Measurements from ENCODE around the gene MRPS6.

The MRPS6 gene

DNA sequence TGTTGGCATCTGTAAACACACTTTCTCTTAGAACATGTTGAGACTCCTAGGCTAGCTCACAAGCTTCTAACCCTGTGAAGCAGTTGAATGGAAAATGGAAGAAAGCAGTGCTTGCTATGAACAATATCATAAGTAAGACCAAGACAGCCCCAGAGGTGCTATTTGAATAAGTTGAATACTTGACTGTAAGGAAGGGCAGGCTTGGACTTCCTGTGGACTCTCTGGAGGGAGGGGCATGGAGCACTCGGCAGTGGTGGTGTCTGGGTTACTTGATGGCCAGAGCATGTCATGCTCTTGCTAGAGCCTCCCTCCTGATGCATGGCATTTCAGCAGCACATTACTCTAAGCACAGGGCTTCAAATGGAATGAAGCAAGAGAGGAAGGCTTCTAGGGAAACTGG is 60.0 kb downstream of the MRPS6 start:
- H3K36me3 ChIP-seq (ENCODE audit: control insufficient read depth, insufficient read depth, low read length), result peaks cover 12% of the 10 kb centered on the region
- H3K4me1 ChIP-seq (ENCODE audit: control insufficient read depth, insufficient read depth, low read length), result peaks cover 39% of the 10 kb centered on the region
- H3K27ac ChIP-seq (ENCODE audit: low read depth, low read length), result no peak overlapping the region
- H3K27me3 ChIP-seq (ENCODE audit: control insufficient read depth, insufficient read depth, low read length), result no peaks in the 10 kb centered on the region
- H3K9ac ChIP-seq (ENCODE audit: low read depth, low read length), result no peak overlapping the region
- peaks cover 3% of the 10 kb centered on the region; the same call in 1 of the 2 replicates for H3K9me3 ChIP-seq (ENCODE audit: control insufficient read depth, insufficient read depth, low read length)
- H3K4me3 ChIP-seq (ENCODE audit: low read depth, low read length), result no peak overlapping the region

DNA sequence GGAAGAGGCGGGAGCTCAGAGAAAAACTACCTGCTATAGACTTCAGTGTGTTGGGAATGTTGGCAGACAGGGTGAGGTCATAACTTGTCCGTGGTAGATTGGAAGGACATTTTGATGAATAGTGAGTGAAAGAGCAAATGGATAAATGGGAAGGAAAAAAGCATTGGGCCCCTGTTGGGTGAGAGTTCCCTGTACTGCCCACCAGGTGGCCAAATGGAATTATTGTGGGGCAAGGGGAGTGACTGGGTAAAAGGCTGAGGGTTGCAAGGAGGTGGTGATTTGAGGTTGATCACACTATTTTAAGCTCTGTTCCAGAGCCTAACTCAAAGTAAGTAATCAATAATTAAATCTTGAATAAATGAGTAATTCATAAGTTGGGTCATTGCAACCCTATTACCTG is 60.4 kb downstream of the MRPS6 start:
- no peaks in the 10 kb centered on the region for H3K27me3 ChIP-seq (ENCODE audit: control insufficient read depth, insufficient read depth, low read length)
- no peak overlapping the region for H3K9ac ChIP-seq (ENCODE audit: low read depth, low read length)
- H3K9me3 ChIP-seq (ENCODE audit: control insufficient read depth, insufficient read depth, low read length), result peaks cover 3% of the 10 kb centered on the region; the same call in 1 of the 2 replicates
- peaks cover 35% of the 10 kb centered on the region for H3K4me1 ChIP-seq (ENCODE audit: control insufficient read depth, insufficient read depth, low read length)
- H3K36me3 ChIP-seq (ENCODE audit: control insufficient read depth, insufficient read depth, low read length), result peaks cover 12% of the 10 kb centered on the region
- H3K4me3 ChIP-seq (ENCODE audit: low read depth, low read length), result no peak overlapping the region
- no peak overlapping the region for H3K27ac ChIP-seq (ENCODE audit: low read depth, low read length)

DNA sequence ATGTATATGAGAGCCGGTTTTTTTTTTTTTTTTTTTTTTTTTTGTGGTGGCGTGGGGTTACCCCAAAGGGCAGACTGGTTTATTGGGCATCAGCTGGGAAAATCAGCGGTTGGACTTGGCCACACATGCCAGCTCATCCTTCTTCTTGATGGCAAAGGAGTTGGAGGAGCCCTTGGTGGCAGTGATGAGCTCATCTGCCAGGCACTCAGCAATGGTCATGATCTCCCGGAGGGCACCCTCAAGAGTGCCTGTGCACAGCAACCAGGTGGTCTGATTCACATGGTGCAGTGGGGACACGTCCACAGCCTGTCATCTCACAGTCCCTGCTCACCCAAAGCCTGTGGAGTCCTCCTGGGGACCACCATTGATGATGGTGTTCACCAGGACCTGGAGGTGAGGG is 62.0 kb downstream of the MRPS6 start:
- no peak overlapping the region for H3K9ac ChIP-seq (ENCODE audit: low read depth, low read length)
- peaks cover 21% of the 10 kb centered on the region for H3K4me1 ChIP-seq (ENCODE audit: control insufficient read depth, insufficient read depth, low read length)
- H3K36me3 ChIP-seq (ENCODE audit: control insufficient read depth, insufficient read depth, low read length), result peaks cover 12% of the 10 kb centered on the region
- H3K27me3 ChIP-seq (ENCODE audit: control insufficient read depth, insufficient read depth, low read length), result no peaks in the 10 kb centered on the region
- H3K4me3 ChIP-seq (ENCODE audit: low read depth, low read length), result no peak overlapping the region
- peaks cover 3% of the 10 kb centered on the region; the same call in 1 of the 2 replicates for H3K9me3 ChIP-seq (ENCODE audit: control insufficient read depth, insufficient read depth, low read length)
- H3K27ac ChIP-seq (ENCODE audit: low read depth, low read length), result no peak overlapping the region

DNA sequence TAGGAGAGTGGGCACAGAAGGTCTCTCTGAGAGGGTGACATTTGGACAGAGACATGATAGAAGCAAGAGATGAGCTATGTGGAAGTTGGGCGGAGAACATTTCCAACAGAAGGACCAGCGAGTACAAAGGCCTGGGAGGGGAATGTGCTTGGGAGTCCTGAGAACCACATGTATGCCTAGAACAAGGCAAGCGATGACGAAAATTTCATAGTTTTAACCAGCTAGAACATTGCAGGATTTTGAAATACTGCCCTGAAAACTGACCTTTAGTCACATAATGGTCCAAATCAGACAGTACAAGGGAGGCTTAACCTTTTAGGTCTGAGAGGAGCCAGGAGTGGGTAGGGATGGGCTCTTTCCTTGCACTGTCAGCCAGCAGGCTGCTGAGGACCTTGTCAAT is 68.0 kb downstream of the MRPS6 start:
- Histone ChIP-seq H3K27me3 (ENCODE audit: control insufficient read depth, insufficient read depth, low read length) (no peaks in the 10 kb centered on the region), H3K27ac (ENCODE audit: low read depth, low read length) (no peak overlapping the region), H3K9me3 (ENCODE audit: control insufficient read depth, insufficient read depth, low read length) (peaks cover 18% of the 10 kb centered on the region), H3K9ac (ENCODE audit: low read depth, low read length) (no peak overlapping the region), H3K4me1 (ENCODE audit: control insufficient read depth, insufficient read depth, low read length) (no peaks in the 10 kb centered on the region), H3K4me3 (ENCODE audit: low read depth, low read length) (no peak overlapping the region), H3K36me3 (ENCODE audit: control insufficient read depth, insufficient read depth, low read length) (peaks cover 39% of the 10 kb centered on the region)

DNA sequence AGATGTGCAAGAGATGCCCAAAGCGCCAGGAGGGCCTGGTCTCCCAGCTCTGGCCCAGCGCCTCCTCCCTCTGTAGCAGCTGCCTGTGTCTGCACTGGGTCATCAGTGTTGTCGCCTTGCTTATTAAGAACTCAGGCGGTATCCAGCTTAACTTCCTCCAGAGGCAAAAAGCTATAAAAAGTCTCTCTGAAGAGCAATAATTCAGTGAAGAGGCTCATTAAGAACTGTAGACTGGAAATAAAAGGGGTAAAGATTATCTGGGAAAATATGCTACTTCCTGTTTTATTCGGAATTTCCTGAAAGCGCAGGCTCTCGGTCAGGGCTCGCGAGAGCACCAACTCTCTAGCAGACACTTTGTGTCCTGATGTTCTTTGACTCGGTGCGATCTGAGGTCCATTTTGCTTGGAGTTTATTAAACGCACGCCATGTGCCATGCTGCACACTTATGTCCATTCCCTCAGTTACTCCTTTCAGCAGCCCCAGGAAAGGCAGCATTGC is 70.4 kb downstream of the MRPS6 start:
- Histone ChIP-seq H3K9me3 (ENCODE audit: control insufficient read depth, insufficient read depth, low read length) (peaks cover 18% of the 10 kb centered on the region), H3K4me1 (ENCODE audit: control insufficient read depth, insufficient read depth, low read length) (no peaks in the 10 kb centered on the region), H3K36me3 (ENCODE audit: control insufficient read depth, insufficient read depth, low read length) (peaks cover 39% of the 10 kb centered on the region)

DNA sequence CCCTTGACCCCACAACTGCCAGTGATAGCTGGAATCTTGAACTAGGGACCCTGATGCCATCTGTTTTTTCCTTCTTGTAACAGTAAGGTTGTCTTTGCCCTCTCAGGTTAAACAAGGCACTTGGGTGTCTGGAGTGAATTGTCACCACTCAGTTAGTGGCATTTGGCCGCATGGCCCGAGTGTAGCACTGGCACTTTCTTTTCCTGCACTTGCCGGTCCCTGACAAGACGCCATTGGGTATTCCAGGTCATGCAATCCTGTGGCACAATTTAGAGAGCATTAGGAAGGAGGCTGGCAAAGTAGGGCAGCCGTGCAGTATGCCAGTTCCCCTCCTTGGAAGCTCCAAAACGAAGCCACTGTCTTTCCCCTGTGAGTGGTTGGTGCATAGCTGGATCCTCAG is 70.8 kb downstream of the MRPS6 start:
- no peak overlapping the region for H3K4me3 ChIP-seq (ENCODE audit: low read depth, low read length)
- no peaks in the 10 kb centered on the region for H3K4me1 ChIP-seq (ENCODE audit: control insufficient read depth, insufficient read depth, low read length)
- H3K9me3 ChIP-seq (ENCODE audit: control insufficient read depth, insufficient read depth, low read length), result peaks cover 18% of the 10 kb centered on the region
- H3K36me3 ChIP-seq (ENCODE audit: control insufficient read depth, insufficient read depth, low read length), result peaks cover 39% of the 10 kb centered on the region
- H3K9ac ChIP-seq (ENCODE audit: low read depth, low read length), result no peak overlapping the region
- H3K27me3 ChIP-seq (ENCODE audit: control insufficient read depth, insufficient read depth, low read length), result no peaks in the 10 kb centered on the region
- no peak overlapping the region for H3K27ac ChIP-seq (ENCODE audit: low read depth, low read length)

More for the DNA sequence above, 70.4 kb downstream of the MRPS6 start:
- no peak overlapping the region for H3K4me3 ChIP-seq (ENCODE audit: low read depth, low read length)
- H3K27me3 ChIP-seq (ENCODE audit: control insufficient read depth, insufficient read depth, low read length), result no peaks in the 10 kb centered on the region
- no peak overlapping the region for H3K27ac ChIP-seq (ENCODE audit: low read depth, low read length)
- no peak overlapping the region for H3K9ac ChIP-seq (ENCODE audit: low read depth, low read length)

DNA sequence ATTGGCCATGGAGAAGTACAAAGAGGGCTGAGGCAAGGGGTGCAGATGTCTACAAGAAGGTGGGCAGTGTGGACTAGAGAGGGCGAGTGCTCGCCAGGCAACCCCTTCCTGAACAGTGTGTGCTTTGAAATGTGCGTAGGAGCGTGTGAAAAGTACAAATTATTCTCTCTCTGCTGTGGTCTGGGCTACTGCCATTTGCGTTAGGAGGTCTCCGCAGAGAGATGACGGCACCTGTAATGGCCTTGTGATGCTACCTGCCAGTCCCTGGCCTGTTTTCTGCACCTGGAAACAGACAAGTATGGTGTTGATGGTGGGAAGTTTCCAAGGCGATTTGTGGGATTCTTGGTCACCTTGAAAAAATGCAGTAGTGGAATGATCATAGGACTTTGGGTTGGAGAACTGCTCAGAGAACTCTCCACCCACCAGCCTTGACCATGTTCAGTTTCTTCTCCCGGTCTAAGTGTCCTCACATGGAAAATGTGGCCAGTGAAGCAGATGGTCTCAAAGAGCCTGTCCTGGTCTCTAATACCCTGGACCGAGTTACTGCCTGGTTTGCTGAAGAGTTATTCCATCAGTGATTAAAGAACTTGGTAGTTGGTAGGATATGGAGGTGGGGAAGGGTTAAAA is 74.5 kb downstream of the MRPS6 start:
- Histone ChIP-seq H3K36me3 (ENCODE audit: control insufficient read depth, insufficient read depth, low read length) (peaks cover 24% of the 10 kb centered on the region), H3K9me3 (ENCODE audit: control insufficient read depth, insufficient read depth, low read length) (peaks cover 18% of the 10 kb centered on the region)

DNA sequence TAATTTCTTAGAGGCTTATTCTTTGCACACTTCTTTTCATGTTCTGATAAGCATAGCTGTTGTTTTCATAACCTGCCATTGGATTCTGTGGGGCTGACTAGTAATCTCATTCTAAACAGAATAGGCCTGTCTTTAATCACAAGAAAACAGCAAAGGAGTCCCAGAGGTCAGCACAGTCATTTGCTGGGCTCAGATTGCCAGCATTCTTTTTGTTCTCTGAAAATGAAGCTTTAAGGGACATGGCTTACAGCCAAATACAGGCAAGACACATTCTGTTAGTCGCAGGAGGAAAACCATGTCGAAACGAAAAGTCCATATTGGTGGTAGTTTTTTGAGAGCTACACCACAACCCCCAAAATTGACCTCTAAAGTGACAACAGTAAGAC is 75.0 kb downstream of the MRPS6 start:
- Histone ChIP-seq H3K27me3 (ENCODE audit: control insufficient read depth, insufficient read depth, low read length) (no peaks in the 10 kb centered on the region), H3K4me1 (ENCODE audit: control insufficient read depth, insufficient read depth, low read length) (no peaks in the 10 kb centered on the region), H3K36me3 (ENCODE audit: control insufficient read depth, insufficient read depth, low read length) (peaks cover 19% of the 10 kb centered on the region)

More for the DNA sequence above, 74.5 kb downstream of the MRPS6 start:
- Histone ChIP-seq H3K4me3 (ENCODE audit: low read depth, low read length) (no peak overlapping the region), H3K27ac (ENCODE audit: low read depth, low read length) (no peak overlapping the region), H3K4me1 (ENCODE audit: control insufficient read depth, insufficient read depth, low read length) (no peaks in the 10 kb centered on the region), H3K27me3 (ENCODE audit: control insufficient read depth, insufficient read depth, low read length) (no peaks in the 10 kb centered on the region), H3K9ac (ENCODE audit: low read depth, low read length) (no peak overlapping the region)

DNA sequence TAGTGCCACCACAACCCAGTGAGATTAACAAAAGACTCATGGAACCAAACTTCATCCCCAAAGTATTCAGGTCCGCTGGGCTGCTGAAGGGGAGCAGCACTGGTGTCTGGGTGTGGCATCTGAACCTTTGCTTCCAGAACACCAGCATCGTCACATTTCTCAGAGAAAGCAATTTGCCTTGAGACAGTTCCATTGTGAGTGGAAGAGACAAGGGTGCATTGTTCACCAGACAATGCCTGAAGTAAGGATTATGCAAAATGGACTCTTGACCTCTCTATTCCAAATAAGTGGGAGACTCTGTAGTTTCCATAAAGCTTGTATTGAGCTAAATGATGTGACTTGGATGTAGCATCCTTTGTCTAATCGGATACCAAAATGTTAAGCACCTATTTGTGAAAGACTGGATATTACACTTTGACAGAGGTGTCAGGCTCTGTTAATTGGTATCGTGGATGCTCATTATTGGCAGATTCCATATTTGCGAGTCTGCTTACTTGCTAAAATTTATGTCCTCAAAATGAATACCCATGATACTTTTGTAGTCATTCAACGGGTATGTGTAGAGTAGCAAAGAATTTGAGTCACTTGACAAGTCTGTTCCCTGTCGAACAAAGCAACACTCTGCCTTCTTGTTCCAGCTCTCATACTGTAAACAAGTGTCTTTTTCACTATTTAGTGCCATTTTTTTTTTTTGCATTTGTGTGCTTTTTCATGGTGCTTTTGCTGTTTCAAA is 75.6 kb downstream of the MRPS6 start:
- Histone ChIP-seq H3K27ac (ENCODE audit: low read depth, low read length) (no peak overlapping the region), H3K9me3 (ENCODE audit: control insufficient read depth, insufficient read depth, low read length) (peaks cover 15% of the 10 kb centered on the region), H3K9ac (ENCODE audit: low read depth, low read length) (no peak overlapping the region)

More for the DNA sequence above, 75.0 kb downstream of the MRPS6 start:
- Histone ChIP-seq H3K9ac (ENCODE audit: low read depth, low read length) (no peak overlapping the region), H3K27ac (ENCODE audit: low read depth, low read length) (no peak overlapping the region), H3K4me3 (ENCODE audit: low read depth, low read length) (no peak overlapping the region), H3K9me3 (ENCODE audit: control insufficient read depth, insufficient read depth, low read length) (peaks cover 18% of the 10 kb centered on the region)

DNA sequence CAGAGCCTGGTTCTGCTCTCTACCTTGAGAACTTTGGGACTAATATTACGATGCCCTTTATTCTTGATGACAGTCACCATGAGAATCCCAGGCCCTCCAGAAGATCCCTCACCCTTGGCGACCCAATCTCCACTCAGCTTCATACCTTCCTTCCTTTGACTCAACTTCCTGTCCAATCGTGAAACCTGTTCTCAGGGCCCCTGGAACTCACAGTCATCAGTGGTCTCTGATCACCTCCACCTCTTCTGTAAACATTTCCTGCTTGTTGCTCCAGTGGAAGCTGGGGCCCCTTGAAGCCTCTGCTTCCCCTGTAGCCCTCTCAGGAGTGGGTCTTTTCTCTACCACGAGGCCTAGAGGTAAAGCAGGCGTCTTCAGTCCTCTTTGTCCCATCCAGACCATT is 79.1 kb downstream of the MRPS6 start:
- Histone ChIP-seq H3K9ac (ENCODE audit: low read depth, low read length) (no peak overlapping the region), H3K4me3 (ENCODE audit: low read depth, low read length) (no peak overlapping the region), H3K27me3 (ENCODE audit: control insufficient read depth, insufficient read depth, low read length) (no peaks in the 10 kb centered on the region), H3K36me3 (ENCODE audit: control insufficient read depth, insufficient read depth, low read length) (no peaks in the 10 kb centered on the region; the same call in 1 of the 2 replicates), H3K9me3 (ENCODE audit: control insufficient read depth, insufficient read depth, low read length) (no peaks in the 10 kb centered on the region), H3K4me1 (ENCODE audit: control insufficient read depth, insufficient read depth, low read length) (no peaks in the 10 kb centered on the region), H3K27ac (ENCODE audit: low read depth, low read length) (no peak overlapping the region)

More for the DNA sequence above, 75.6 kb downstream of the MRPS6 start:
- H3K4me1 ChIP-seq (ENCODE audit: control insufficient read depth, insufficient read depth, low read length), result no peaks in the 10 kb centered on the region
- H3K36me3 ChIP-seq (ENCODE audit: control insufficient read depth, insufficient read depth, low read length), result peaks cover 14% of the 10 kb centered on the region
- no peaks in the 10 kb centered on the region for H3K27me3 ChIP-seq (ENCODE audit: control insufficient read depth, insufficient read depth, low read length)
- H3K4me3 ChIP-seq (ENCODE audit: low read depth, low read length), result no peak overlapping the region

DNA sequence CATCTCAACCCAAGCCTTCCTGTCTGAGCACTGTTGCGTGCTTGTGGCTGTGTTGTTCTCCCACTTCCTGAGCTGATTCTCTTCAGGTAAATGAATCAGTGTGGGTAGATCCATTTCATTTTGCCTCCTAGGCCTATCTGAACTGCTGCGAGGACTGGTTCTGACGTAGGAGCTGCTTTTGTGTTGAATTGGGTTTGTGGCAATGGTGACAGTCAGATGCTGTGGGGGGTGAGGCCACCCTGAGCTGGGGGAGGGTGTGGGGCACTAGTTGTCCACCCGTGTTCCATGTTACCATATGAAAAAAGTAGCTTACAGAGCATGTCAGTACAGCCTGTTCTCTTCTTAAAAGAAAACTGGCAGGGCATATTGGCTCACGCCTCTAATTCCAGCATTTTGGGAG is 81.5 kb downstream of the MRPS6 start:
- no peaks in the 10 kb centered on the region for H3K9me3 ChIP-seq (ENCODE audit: control insufficient read depth, insufficient read depth, low read length)

More for the DNA sequence above, 81.5 kb downstream of the MRPS6 start:
- H3K4me3 ChIP-seq (ENCODE audit: low read depth, low read length), result no peak overlapping the region
- no peaks in the 10 kb centered on the region for H3K4me1 ChIP-seq (ENCODE audit: control insufficient read depth, insufficient read depth, low read length)
- H3K27me3 ChIP-seq (ENCODE audit: control insufficient read depth, insufficient read depth, low read length), result no peaks in the 10 kb centered on the region
- H3K36me3 ChIP-seq (ENCODE audit: control insufficient read depth, insufficient read depth, low read length), result no peaks in the 10 kb centered on the region
- no peak overlapping the region for H3K9ac ChIP-seq (ENCODE audit: low read depth, low read length)
- H3K27ac ChIP-seq (ENCODE audit: low read depth, low read length), result no peak overlapping the region

All from HUES48 (cell line).